Astrocyte of the spinal cord (primary cell): ENCODE data around the gene SAA4.

ENCODE experiments used
- DNase-seq: peaks from one replicate; pipeline ENCODE4 v3.0.0; 2011; ENCODE audit warnings: low read depth, low spot score
- H3K4me3 ChIP-seq: 2 replicates; pipeline ENCODE4 v1.5.1; 2011; ENCODE audit warnings: low read depth, mild to moderate bottlenecking, low read length, moderate library complexity
- in situ Hi-C: cut with HindIII; loops from 2 replicates; pipeline ENCODE4 v1.10.0; 2017; ENCODE audit warnings: low sequenced_read_pairs
- TF ChIP-seq, protein P1 (sequence below): IDR thresholded peaks from 2 replicates; pipeline ENCODE4 v1.5.1; 2012; ENCODE audit warnings: low read depth, mild to moderate bottlenecking, low read length, inconsistent platforms

Gene SAA4

DNA sequence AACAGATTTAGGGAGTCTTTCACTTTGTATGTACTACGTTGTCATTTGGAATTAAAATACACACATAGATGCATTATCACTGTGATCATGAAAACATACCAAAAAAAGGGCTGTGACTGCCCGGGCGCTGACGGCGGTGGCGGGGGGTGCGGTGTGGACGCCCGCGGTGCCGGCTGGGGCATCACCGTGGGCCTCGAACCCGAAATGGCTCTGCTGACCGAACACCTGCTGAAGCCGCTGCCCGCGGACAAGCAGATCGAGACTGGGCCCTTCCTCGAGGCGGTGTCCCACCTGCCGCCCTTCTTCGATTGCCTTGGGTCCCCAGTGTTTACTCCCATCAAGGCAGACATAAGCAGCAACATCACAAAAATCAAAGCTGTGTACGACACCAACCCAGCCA lies 47.8 kb downstream of the SAA4 start:
- DNase-seq: no peak
- in situ Hi-C loops: no loop called here
- TF ChIP-seq, protein P1, sequence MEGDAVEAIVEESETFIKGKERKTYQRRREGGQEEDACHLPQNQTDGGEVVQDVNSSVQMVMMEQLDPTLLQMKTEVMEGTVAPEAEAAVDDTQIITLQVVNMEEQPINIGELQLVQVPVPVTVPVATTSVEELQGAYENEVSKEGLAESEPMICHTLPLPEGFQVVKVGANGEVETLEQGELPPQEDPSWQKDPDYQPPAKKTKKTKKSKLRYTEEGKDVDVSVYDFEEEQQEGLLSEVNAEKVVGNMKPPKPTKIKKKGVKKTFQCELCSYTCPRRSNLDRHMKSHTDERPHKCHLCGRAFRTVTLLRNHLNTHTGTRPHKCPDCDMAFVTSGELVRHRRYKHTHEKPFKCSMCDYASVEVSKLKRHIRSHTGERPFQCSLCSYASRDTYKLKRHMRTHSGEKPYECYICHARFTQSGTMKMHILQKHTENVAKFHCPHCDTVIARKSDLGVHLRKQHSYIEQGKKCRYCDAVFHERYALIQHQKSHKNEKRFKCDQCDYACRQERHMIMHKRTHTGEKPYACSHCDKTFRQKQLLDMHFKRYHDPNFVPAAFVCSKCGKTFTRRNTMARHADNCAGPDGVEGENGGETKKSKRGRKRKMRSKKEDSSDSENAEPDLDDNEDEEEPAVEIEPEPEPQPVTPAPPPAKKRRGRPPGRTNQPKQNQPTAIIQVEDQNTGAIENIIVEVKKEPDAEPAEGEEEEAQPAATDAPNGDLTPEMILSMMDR: no peak
- H3K4me3 ChIP-seq: no peak overlapping the region
